GM12874 (cell line): ENCODE data around the gene RABEP2.

ENCODE experiments used
- TF ChIP-seq, protein P1 (sequence below): IDR thresholded peaks from 2 replicates; pipeline ENCODE4 v1.5.1; 2011; ENCODE audit warnings: low read depth, mild to moderate bottlenecking, control low read depth, low read length, moderate library complexity; ENCODE audit not compliant: insufficient read depth

Gene RABEP2

DNA sequence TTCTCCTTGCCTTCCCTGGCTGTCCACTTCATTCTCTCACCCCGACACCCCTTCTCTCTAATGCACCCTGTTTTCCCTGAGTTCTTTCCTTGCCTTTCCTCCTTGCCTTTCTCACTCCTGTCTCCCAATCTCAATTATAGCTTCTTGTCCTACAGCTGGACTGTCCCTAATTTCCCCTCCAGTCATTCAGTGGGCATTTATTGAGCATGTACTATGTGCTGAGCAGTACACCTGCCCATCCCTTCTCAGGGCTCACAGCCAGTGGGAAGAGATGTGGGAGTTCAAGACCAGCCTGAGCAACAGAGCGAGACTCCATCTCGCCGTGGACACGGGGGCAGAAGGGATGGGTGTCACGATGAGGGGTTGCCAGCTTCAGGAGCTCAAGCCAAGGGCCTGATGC lies 41.0 kb downstream of the RABEP2 start:
- TF ChIP-seq, protein P1, sequence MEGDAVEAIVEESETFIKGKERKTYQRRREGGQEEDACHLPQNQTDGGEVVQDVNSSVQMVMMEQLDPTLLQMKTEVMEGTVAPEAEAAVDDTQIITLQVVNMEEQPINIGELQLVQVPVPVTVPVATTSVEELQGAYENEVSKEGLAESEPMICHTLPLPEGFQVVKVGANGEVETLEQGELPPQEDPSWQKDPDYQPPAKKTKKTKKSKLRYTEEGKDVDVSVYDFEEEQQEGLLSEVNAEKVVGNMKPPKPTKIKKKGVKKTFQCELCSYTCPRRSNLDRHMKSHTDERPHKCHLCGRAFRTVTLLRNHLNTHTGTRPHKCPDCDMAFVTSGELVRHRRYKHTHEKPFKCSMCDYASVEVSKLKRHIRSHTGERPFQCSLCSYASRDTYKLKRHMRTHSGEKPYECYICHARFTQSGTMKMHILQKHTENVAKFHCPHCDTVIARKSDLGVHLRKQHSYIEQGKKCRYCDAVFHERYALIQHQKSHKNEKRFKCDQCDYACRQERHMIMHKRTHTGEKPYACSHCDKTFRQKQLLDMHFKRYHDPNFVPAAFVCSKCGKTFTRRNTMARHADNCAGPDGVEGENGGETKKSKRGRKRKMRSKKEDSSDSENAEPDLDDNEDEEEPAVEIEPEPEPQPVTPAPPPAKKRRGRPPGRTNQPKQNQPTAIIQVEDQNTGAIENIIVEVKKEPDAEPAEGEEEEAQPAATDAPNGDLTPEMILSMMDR: no peak

DNA sequence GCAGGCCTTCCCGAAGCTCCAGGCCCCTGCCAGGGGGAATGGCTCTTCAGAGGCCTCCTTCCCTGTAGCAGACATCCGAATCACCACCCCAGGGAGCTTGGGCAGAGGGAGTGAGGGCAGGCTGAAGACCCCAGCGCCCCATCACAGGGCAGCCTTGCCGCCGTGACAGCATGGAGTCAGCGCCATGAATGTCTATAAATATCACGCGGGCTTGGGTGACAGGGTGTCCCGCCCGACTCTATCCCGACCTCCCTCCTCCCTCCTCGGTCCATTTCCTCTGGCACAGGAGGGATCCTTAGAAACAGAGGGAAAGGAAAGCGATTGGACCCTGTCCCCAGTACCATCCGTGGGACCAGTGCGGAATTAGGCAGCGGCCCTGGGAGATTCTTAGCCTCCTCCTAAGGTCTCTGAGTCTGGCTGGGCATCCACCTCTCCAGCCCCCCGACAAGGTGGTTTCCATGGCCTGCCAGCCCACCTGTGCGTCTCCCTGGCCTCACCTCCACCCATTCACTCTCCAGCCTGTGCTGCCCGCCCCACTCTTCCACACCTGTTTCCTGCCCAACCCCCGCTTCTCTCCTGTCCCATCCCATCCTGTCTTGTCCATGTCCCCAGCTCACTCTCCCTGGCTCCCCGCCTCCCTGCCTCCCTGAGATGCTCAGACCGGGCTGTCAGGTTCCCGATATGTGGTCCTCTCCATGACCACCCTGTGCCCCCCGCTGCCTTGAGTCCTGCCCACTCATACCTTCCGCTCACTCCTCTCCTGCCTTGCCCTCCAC lies 41.6 kb downstream of the RABEP2 start:
- TF ChIP-seq, protein P1: no peak

DNA sequence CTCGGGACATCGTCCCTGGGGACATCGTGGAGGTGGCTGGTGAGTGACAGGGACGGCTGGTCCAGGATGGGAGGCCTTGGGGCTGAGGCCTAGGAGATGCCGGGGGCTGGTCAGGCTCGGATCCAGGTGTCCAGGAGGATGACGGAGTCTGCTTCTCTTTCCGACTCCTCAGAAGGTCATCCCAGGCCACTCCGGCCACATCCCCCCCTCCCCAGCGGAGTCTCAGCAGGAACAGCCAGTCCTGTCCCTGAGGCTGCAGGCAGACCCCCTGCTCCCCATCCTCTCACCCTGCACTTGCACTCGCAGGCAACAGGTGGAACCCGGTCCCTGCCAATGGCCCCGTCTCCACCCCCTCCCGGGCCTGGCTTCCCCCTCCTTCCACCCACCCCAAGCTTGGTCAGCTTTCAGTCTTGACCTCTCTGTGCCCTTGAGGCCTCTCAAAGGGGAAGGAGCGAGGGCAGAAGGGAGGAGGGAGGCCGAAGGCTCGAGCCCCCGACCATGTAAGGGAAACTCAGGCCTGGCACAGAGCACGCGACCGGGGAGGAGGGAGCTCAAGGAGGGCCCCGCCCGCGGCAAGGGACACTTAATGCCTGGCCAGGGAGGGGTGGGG lies 42.4 kb downstream of the RABEP2 start:
- TF ChIP-seq, protein P1: no peak

DNA sequence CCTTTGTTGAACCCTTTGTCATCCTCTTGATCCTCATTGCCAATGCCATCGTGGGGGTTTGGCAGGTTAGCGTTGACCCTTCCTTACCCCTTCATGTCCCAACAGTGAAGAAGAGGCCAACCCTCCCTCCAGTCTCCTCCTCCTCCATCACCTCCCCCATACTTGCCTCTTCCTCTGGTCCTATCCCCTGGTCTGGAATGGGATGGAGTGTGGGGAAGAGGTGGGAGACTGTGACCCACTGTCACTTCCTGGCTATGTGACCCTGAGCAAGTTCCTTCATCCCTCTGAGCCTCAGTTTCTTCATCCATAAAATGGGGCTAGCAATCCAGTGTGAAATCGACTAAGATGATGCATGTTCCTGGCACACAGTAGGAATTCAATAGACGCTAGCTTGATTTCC lies 44.1 kb downstream of the RABEP2 start:
- TF ChIP-seq, protein P1: no peak

DNA sequence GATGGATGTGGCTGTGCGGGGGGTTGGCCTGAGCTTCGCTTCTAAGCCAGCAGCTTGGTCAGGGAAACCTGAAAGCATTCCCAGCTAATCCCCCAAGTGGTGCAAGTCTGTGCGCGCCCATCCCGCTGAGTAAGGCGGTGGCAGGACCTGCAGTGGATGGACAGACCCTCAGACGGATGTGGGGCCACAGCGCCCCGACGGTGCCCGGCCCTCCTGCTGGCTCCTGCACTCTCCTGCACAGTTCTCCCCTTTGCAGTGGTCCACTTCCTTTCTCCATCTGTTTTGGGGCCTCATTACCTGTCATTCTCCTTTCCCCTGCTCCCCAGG lies 44.5 kb downstream of the RABEP2 start:
- TF ChIP-seq, protein P1: no peak

DNA sequence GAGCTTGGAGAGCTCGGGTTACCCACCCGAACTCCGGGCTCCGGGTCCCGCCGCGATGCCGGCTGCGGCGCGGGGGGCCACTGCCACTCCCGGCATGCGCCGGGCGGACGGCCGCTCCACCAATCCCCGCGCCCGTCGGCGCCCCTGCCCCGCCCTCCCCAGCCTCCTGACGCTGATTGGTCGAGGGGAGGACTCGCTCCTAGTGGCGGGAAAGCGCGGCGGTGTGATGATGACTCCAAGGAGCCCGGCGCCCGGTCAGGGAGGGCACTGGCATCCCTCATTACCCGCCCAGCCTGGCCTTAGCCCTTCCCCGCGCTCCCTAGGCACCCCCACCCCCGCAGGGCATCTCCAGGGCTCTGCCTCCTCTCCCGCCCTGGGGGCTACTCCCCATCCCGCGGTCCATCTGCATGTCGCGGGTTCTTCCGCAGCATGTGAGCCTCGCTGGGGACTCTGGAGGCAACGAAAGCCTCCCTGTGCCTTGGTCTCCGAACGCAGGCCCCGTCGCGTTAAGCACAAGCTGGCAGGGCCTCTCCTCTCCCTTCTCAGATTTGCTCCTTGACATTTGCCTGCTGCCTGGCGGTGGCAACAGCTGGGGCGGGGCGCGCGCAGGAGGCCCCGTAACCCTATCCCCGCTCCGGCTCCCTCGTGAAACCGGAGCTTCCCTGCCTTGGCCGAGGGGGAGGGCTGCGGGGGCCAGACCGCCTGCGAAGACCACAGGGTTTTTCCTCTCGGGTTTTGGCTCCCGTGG lies 45.0 kb downstream of the RABEP2 start:
- TF ChIP-seq, protein P1: no peak

DNA sequence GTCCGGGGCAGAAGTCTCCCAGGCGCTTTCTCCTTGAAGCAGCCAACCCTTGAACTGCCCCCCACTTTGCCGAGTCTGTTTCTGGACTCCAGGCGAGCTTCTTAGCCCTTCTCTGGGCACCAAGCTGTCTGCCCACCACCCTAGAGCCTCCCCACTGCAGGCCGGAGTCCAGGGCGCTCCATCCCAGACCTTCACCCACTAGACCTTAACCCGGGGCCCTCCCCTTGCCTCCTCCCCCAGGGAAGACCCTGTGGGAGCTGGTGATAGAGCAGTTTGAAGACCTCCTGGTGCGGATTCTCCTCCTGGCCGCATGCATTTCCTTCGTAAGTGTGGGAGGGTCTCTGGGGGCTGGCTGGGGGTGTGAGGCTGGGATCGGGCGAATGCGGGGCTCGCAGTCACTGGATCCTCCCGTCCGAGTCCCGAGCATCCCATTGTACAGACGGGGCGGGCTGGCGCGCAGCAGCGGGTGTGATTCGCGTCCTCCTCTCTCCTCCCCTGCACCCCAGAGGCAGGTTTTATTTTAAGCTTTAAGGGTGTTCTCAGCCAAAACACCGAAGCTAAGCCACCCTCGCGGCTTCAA lies 45.7 kb downstream of the RABEP2 start:
- TF ChIP-seq, protein P1: no peak
